GM12801 (cell line): ENCODE data around the gene EPHA3.

Experiments used
- CTCF ChIP-seq: IDR thresholded peaks from one replicate; pipeline ENCODE4 v1.5.1; 2011; ENCODE audit warnings: control low read depth; ENCODE audit not compliant: insufficient read length; ENCODE audit errors: extremely low read depth

Gene EPHA3

GRCh38 chr3:89474333-89475130 lies 367.1 kb downstream of the EPHA3 start:
- TF ChIP-seq CTCF = no peak

GRCh38 chr3:89488800-89489580 lies 381.6 kb downstream of the EPHA3 start:
- no peak for TF ChIP-seq CTCF

GRCh38 chr3:89490129-89490528 lies 382.7 kb downstream of the EPHA3 start:
- TF ChIP-seq CTCF = no peak

GRCh38 chr3:89494734-89495133 lies 387.3 kb downstream of the EPHA3 start:
- TF ChIP-seq CTCF = no peak

GRCh38 chr3:89503891-89504391 lies 396.5 kb downstream of the EPHA3 start:
- TF ChIP-seq CTCF = no peak

- no peak for TF ChIP-seq CTCF
Measured at GRCh38 chr3:89504432-89504831, 397.0 kb downstream of the EPHA3 start.

- no peak for TF ChIP-seq CTCF
Measured at GRCh38 chr3:89506462-89507103, 399.2 kb downstream of the EPHA3 start.
